Placental pericyte (primary cell): ENCODE results near the gene PKP1. TPM values are rescaled to one million over a fixed set of nuclear protein-coding genes. Genes with fewer than 3 reads are reported as not detected.

Source experiments
- total RNA-seq: library from RNA; depleted of rRNA; stranded (reverse); fragments of >200 nt; gene quantifications from 2 replicates; pipeline ENCODE4 v1.2.3, GENCODE V29; 2012

The PKP1 gene
- under 0.01 and 0.14 TPM in 2 replicates for total RNA-seq

GRCh38 chr1:201282931-201283829 lies at the start of gene PKP1:
Gene PKP1 (plus strand): TSS chr1:201283506. CDS start chr1:201283703, 197 bp downstream.

GRCh38 chr1:201377611-201378092 lies 94.3 kb downstream of the PKP1 start, which contains the start of gene TNNT2:
Gene TNNT2 (minus strand): TSS chr1:201377680. CDS start chr1:201373254, 4,426 bp downstream.

Other genes with a start within 250 kb of the PKP1 start
- gene CACNA1S, start 171.1 kb upstream of the PKP1 start, total RNA-seq = not detected in 2 replicates
- not detected in 2 replicates for gene ASCL5, start 156.3 kb upstream of the PKP1 start, total RNA-seq
- gene TMEM9, start 129.0 kb upstream of the PKP1 start, total RNA-seq = 41.4 and 58.4 TPM in 2 replicates
- under 0.01 TPM in 2 replicates for gene IGFN1, start 92.7 kb upstream of the PKP1 start, total RNA-seq
- under 0.01 TPM in 1 of 2 replicates, not detected in the other for gene TNNT2, start 94.2 kb downstream of the PKP1 start, total RNA-seq
- 0.14 TPM in 1 of 2 replicates, not detected in the other for gene LAD1, start 115.8 kb downstream of the PKP1 start, total RNA-seq
- not detected in 2 replicates for gene TNNI1, start 138.2 kb downstream of the PKP1 start, total RNA-seq
- 71.3 and 72.2 TPM in 2 replicates for gene PHLDA3, start 185.7 kb downstream of the PKP1 start, total RNA-seq
- 564 and 654 TPM in 2 replicates for gene CSRP1, start 223.6 kb downstream of the PKP1 start, total RNA-seq